Mesenchymal stem cell (in vitro differentiated cells and primary cell): Measurements from ENCODE around the gene FKBP2.

ENCODE experiments used
- DNase-seq: peaks from one replicate; pipeline ENCODE4 v3.0.0-alpha.2; 2013
- H2AFZ ChIP-seq: one replicate; pipeline ENCODE4 v1.6.1; 2013; ENCODE audit warnings: low read depth, mild to moderate bottlenecking, control low read depth, inconsistent platforms, low read length, moderate library complexity
- H2AK5ac ChIP-seq: 2 replicates; pipeline ENCODE4 v1.6.1; 2013; ENCODE audit warnings: low read length, moderate library complexity, mild to moderate bottlenecking, inconsistent platforms; ENCODE audit not compliant: severe bottlenecking
- H2BK120ac ChIP-seq: one replicate; pipeline ENCODE4 v1.6.1; 2013; ENCODE audit warnings: low read depth, mild to moderate bottlenecking, inconsistent platforms, low read length, moderate library complexity
- H2BK12ac ChIP-seq, 2 experiments: one replicate each; pipeline ENCODE4 v1.6.1; 2013; ENCODE audit warnings: inconsistent platforms in 2 of 2, low read length in 2 of 2, mild to moderate bottlenecking in 2 of 2, moderate library complexity in 2 of 2, control low read depth in 1 of 2
- H2BK15ac ChIP-seq: one replicate; pipeline ENCODE4 v1.6.1; 2013; ENCODE audit warnings: mild to moderate bottlenecking, low read depth, inconsistent platforms; ENCODE audit not compliant: poor library complexity, severe bottlenecking
- H2BK5ac ChIP-seq: 2 replicates; pipeline ENCODE4 v1.6.1; 2013; ENCODE audit warnings: low read depth, mild to moderate bottlenecking, low read length, control low read depth, inconsistent platforms; ENCODE audit not compliant: poor library complexity, severe bottlenecking
- H3K14ac ChIP-seq, 2 experiments: one replicate each; pipeline ENCODE4 v1.6.1; 2013; ENCODE audit warnings: inconsistent platforms in 2 of 2, low read length in 2 of 2, control low read depth in 1 of 2, mild to moderate bottlenecking in 1 of 2, moderate library complexity in 1 of 2
- H3K18ac ChIP-seq, 2 experiments: one replicate each; pipeline ENCODE4 v1.6.1; 2013; ENCODE audit warnings: inconsistent platforms in 2 of 2, low read length in 2 of 2, control low read depth in 1 of 2, low read depth in 1 of 2, mild to moderate bottlenecking in 1 of 2
- H3K23ac ChIP-seq, 2 experiments: one replicate each; pipeline ENCODE4 v1.6.1; 2013; ENCODE audit warnings: inconsistent platforms in 2 of 2, low read length in 2 of 2, mild to moderate bottlenecking in 2 of 2, moderate library complexity in 2 of 2, control low read depth in 1 of 2
- H3K27ac ChIP-seq: 2 replicates; pipeline ENCODE4 v1.5.1; 2013; ENCODE audit warnings: mild to moderate bottlenecking, moderate library complexity, low read length, control low read depth, inconsistent platforms; ENCODE audit not compliant: poor library complexity, severe bottlenecking
- H3K27me3 ChIP-seq, 2 experiments: 2 replicates each; pipeline versions ENCODE4 v1.6.1 to v1.7.0; 2013; ENCODE audit warnings: low read length in 2 of 2, mild to moderate bottlenecking in 2 of 2, moderate library complexity in 2 of 2, control low read depth in 1 of 2, inconsistent platforms in 1 of 2; ENCODE audit not compliant: control insufficient read depth in 1 of 2, insufficient read depth in 1 of 2
- H3K36me3 ChIP-seq, 2 experiments: 2 replicates each; pipeline versions ENCODE4 v1.6.1 to v1.7.0; 2013; ENCODE audit warnings: low read length in 2 of 2, control low read depth in 1 of 2, inconsistent platforms in 1 of 2, low read depth in 1 of 2, mild to moderate bottlenecking in 1 of 2; ENCODE audit not compliant: insufficient read depth in 2 of 2, control insufficient read depth in 1 of 2
- H3K4ac ChIP-seq, 2 experiments: one replicate each; pipeline ENCODE4 v1.6.1; 2013; ENCODE audit warnings: inconsistent platforms in 2 of 2, low read length in 2 of 2, mild to moderate bottlenecking in 2 of 2, moderate library complexity in 2 of 2, control low read depth in 1 of 2, low read depth in 1 of 2
- H3K4me1 ChIP-seq: 2 replicates; pipeline ENCODE4 v1.6.1; 2013; ENCODE audit warnings: low read depth, low read length, control low read depth; ENCODE audit not compliant: control insufficient read depth, insufficient read depth
- H3K4me2 ChIP-seq: 2 replicates; pipeline ENCODE4 v1.6.1; 2013; ENCODE audit warnings: low read length, mild to moderate bottlenecking, inconsistent platforms; ENCODE audit not compliant: poor library complexity, severe bottlenecking
- H3K4me3 ChIP-seq, 2 experiments: 2 replicates each; pipeline versions ENCODE4 v1.5.1 to v1.7.0; 2013; ENCODE audit warnings: low read length in 2 of 2, mild to moderate bottlenecking in 2 of 2, control low read depth in 1 of 2, low read depth in 1 of 2; ENCODE audit not compliant: insufficient read depth in 1 of 2
- H3K79me1 ChIP-seq: replicated peaks from 2 replicates; pipeline ENCODE4 v1.6.1; 2013; ENCODE audit warnings: mild to moderate bottlenecking, control low read depth, low read length, inconsistent platforms; ENCODE audit not compliant: poor library complexity, severe bottlenecking
- H3K9ac ChIP-seq: 2 replicates; pipeline ENCODE4 v1.7.0; 2013; ENCODE audit warnings: mild to moderate bottlenecking, low read length, moderate library complexity
- H3K9me3 ChIP-seq: 2 replicates; pipeline ENCODE4 v1.7.0; 2013; ENCODE audit warnings: mild to moderate bottlenecking, low read length; ENCODE audit not compliant: control insufficient read depth
- H4K8ac ChIP-seq: one replicate; pipeline ENCODE4 v1.6.1; 2013; ENCODE audit warnings: inconsistent platforms, mild to moderate bottlenecking, low read length, moderate library complexity
- H4K91ac ChIP-seq: one replicate; pipeline ENCODE4 v1.6.1; 2013; ENCODE audit warnings: mild to moderate bottlenecking, low read length, inconsistent platforms
- WGBS: methylation state at CpG from one replicate; pipeline ENCODE4 v1.1.7; 2013; ENCODE audit warnings: mixed read lengths; 5-methylcytosine and 5-hydroxymethylcytosine counted together

The FKBP2 gene

GRCh38 chr11:64255135-64256128 is 14.5 kb downstream of the FKBP2 start:
- WGBS = 94% methylated on average over 35 of the region's 35 CpGs

GRCh38 chr11:64256300-64256699 is 15.4 kb downstream of the FKBP2 start:
- Histone ChIP-seq H3K27me3 (no peaks in the 10 kb centered on the region), H3K9ac (no peak overlapping the region), H3K4me2 (no peak overlapping the region), H2BK5ac (no peak overlapping the region), H3K4me3 (no peak overlapping the region), H2BK120ac (no peak overlapping the region), H3K79me1 (peaks cover 35% of the 10 kb centered on the region), H2BK12ac (no peak overlapping the region), H2BK15ac (no peak overlapping the region), H2AFZ (no peak overlapping the region), H4K91ac (no peak overlapping the region), H3K27ac (no peak overlapping the region), H3K23ac (no peak overlapping the region), H3K18ac (no peak overlapping the region), H3K9me3 (no peaks in the 10 kb centered on the region), H3K36me3 (peaks cover 56 to 67% of the 10 kb centered on the region in 2 experiments), H3K14ac (no peak overlapping the region), H4K8ac (no peak overlapping the region), H3K4me1 (peaks cover 27% of the 10 kb centered on the region), H3K4ac (no peak overlapping the region), H2AK5ac (no peak overlapping the region)
- WGBS = 92% methylated on average over 15 of the region's 15 CpGs
- DNase-seq = no peak

More at GRCh38 chr11:64255135-64256128, 14.5 kb downstream of the FKBP2 start:
- Histone ChIP-seq H3K79me1 (peaks cover 37% of the 10 kb centered on the region), H2BK120ac (no peak overlapping the region), H3K27ac (no peak overlapping the region), H2BK5ac (no peak overlapping the region), H3K14ac (no peak overlapping the region), H3K4ac (no peak overlapping the region), H3K23ac (no peak overlapping the region), H2BK15ac (no peak overlapping the region), H3K18ac (no peak overlapping the region), H2BK12ac (no peak overlapping the region), H3K9me3 (no peaks in the 10 kb centered on the region), H2AFZ (no peak overlapping the region), H3K4me2 (no peak overlapping the region), H3K4me1 (peaks cover 34% of the 10 kb centered on the region), H3K27me3 (no peaks in the 10 kb centered on the region), H4K91ac (no peak overlapping the region), H3K4me3 (no peak overlapping the region), H3K9ac (no peak overlapping the region), H2AK5ac (no peak overlapping the region), H3K36me3 (peaks cover 50 to 62% of the 10 kb centered on the region in 2 experiments), H4K8ac (no peak overlapping the region)
- no peak for DNase-seq

- H3K4me2 ChIP-seq = no peak overlapping the region
- no peak overlapping the region for H3K4me3 ChIP-seq
- peaks cover 35% of the 10 kb centered on the region for H3K79me1 ChIP-seq
- no peaks in the 10 kb centered on the region for H3K9me3 ChIP-seq
- no peak for DNase-seq
- H2BK120ac ChIP-seq = no peak overlapping the region
- H2AK5ac ChIP-seq = no peak overlapping the region
- no peaks in the 10 kb centered on the region for H3K27me3 ChIP-seq
- H4K8ac ChIP-seq = no peak overlapping the region
- H3K36me3 ChIP-seq = peaks cover 75 to 87% of the 10 kb centered on the region in 2 experiments
- no peak overlapping the region for H2BK15ac ChIP-seq
- H4K91ac ChIP-seq = no peak overlapping the region
- H3K18ac ChIP-seq = no peak overlapping the region
- WGBS = 94% methylated on average over 24 of the region's 24 CpGs
- no peak overlapping the region for H3K4ac ChIP-seq
- H2BK12ac ChIP-seq = no peak overlapping the region
- peaks cover 26% of the 10 kb centered on the region for H3K4me1 ChIP-seq
- H2BK5ac ChIP-seq = no peak overlapping the region
- no peak overlapping the region for H2AFZ ChIP-seq
- no peak overlapping the region for H3K23ac ChIP-seq
- H3K14ac ChIP-seq = no peak overlapping the region
- no peak overlapping the region for H3K27ac ChIP-seq
- no peak overlapping the region for H3K9ac ChIP-seq
Measured at GRCh38 chr11:64258356-64258755, 17.5 kb downstream of the FKBP2 start.

GRCh38 chr11:64258946-64259532 is 18.1 kb downstream of the FKBP2 start:
- Histone ChIP-seq H3K4ac (no peak overlapping the region), H2BK12ac (no peak overlapping the region), H3K9me3 (no peaks in the 10 kb centered on the region), H3K79me1 (peaks cover 33% of the 10 kb centered on the region), H3K23ac (no peak overlapping the region), H2BK15ac (no peak overlapping the region), H4K91ac (no peak overlapping the region), H2AK5ac (no peak overlapping the region), H3K36me3 (peaks cover 82 to 92% of the 10 kb centered on the region in 2 experiments), H3K14ac (no peak overlapping the region), H3K4me3 (no peak overlapping the region), H3K18ac (no peak overlapping the region), H3K27me3 (no peaks in the 10 kb centered on the region), H4K8ac (no peak overlapping the region), H2AFZ (no peak overlapping the region), H3K9ac (no peak overlapping the region), H3K27ac (no peak overlapping the region), H3K4me1 (peaks cover 26% of the 10 kb centered on the region), H2BK5ac (no peak overlapping the region), H2BK120ac (no peak overlapping the region), H3K4me2 (no peak overlapping the region)
- WGBS = 95% methylated on average over 32 of the region's 32 CpGs
- DNase-seq = no peak
